ENCODE results near the gene CTNND2. TPM values are rescaled to one million over a fixed set of nuclear protein-coding genes. Genes with fewer than 3 reads are reported as not detected.

The CTNND2 gene
- total and polyA plus RNA-seq, 5 experiments from 2014 or later = not detected

DNA sequence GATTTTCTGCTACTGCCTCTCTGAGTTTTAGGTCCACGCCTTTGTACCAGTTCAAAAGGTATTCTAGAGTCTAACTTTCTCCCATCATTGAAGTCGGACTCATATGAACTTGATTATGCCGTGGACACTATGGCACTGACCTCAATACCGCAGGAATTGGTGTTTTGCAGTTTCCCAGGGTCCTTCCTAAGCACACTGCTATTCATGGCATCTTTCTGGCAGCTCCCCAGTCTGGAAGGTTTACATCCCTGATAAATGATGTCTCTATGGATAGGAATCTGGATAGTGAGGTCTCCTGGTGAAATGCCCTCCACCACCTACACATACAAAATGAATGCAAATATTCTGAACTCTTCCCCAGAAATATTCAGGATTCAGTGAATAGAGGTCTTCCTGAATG is 422.2 kb downstream of the CTNND2 start:
- Mint-ChIP-seq H3K27ac (no peak overlapping the region), H3K4me3 (no peak overlapping the region), H3K36me3 (no peaks in the 10 kb centered on the region), H3K9me3 (peaks cover 0 to 3% (median 0%) of the 10 kb centered on the region in 9 donors), H3K4me1 (peaks cover 0 to 3% (median 0%) of the 10 kb centered on the region in 4 donors), H3K27me3 (peaks cover 0 to 14% (median 4%) of the 10 kb centered on the region in 5 donors)
- POLR2A ChIA-PET = no interaction called here
- DNase-seq = no peak
- no peak for ATAC-seq

DNA sequence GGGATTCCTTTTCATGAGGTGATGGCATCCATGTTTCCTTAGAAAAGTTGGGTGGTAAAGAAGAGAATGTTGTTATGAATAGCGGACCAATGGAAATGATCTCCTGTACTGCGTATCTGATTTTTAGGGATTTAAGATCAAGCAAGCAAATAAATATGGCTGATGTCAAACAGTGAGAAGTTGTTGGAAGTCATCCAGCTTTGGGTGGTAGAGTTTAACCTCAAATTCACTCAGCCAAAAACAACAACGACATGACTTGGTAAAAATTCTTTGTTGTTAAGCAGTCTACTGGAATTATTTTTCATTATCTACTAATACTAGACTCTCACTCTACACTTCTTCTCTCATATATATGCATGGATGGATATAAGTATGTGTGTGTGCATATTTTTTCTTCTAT is 426.5 kb downstream of the CTNND2 start:
- H3K36me3 Mint-ChIP-seq = no peaks in the 10 kb centered on the region
- no peak overlapping the region for H3K27ac Mint-ChIP-seq
- DNase-seq (no peak), ATAC-seq (no peak)
- POLR2A ChIA-PET = no interaction called here
- no peak overlapping the region for H3K4me3 Mint-ChIP-seq
- H3K4me1 Mint-ChIP-seq = peaks cover 0 to 3% (median 0%) of the 10 kb centered on the region in 4 donors
- H3K27me3 Mint-ChIP-seq = peaks cover 0 to 14% (median 4%) of the 10 kb centered on the region in 5 donors
- peaks cover 0 to 3% (median 0%) of the 10 kb centered on the region in 9 donors for H3K9me3 Mint-ChIP-seq

- H3K9me3 Mint-ChIP-seq = peaks cover 0 to 3% (median 0%) of the 10 kb centered on the region in 9 donors
- H3K4me3 Mint-ChIP-seq = no peak overlapping the region
- POLR2A ChIA-PET = no interaction called here
- no peak for ATAC-seq
- peaks cover 0 to 7% (median 4%) of the 10 kb centered on the region in 5 donors for H3K27me3 Mint-ChIP-seq
- H3K4me1 Mint-ChIP-seq = no peaks in the 10 kb centered on the region
- H3K27ac Mint-ChIP-seq = no peak overlapping the region
- no peak for DNase-seq
- no peaks in the 10 kb centered on the region for H3K36me3 Mint-ChIP-seq
Observed at GRCh38 chr5:11476866-11477265, 427.4 kb downstream of the CTNND2 start.

- ATAC-seq = no peak
- no peak for DNase-seq
- no peaks in the 10 kb centered on the region for H3K4me1 Mint-ChIP-seq
- no peak overlapping the region for H3K27ac Mint-ChIP-seq
- POLR2A ChIA-PET = no interaction called here
- H3K9me3 Mint-ChIP-seq = peaks cover 0 to 3% (median 0%) of the 10 kb centered on the region in 9 donors
- peaks cover 0 to 3% (median 0%) of the 10 kb centered on the region in 5 donors for H3K27me3 Mint-ChIP-seq
- H3K4me3 Mint-ChIP-seq = no peak overlapping the region
- no peaks in the 10 kb centered on the region for H3K36me3 Mint-ChIP-seq
Observed at GRCh38 chr5:11468334-11469039, 435.8 kb downstream of the CTNND2 start.

DNA sequence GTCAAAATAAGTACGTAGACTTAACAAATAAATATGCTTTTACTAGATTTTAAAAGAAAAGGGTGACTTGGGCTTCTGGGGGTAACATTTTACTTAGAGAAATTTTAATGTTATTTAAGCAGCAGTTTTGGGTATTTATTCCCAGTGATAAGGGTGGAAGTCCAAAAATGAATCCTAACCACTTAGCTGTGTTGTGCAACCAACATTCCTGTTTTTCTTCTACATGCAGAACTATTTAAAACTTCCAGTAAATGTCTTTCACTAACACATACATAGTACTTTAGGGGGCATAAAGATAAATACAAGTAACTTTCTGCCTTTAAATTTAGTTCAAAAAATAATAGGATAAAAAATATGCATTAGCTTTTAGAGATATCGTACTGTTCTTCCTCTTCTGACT is 436.7 kb downstream of the CTNND2 start:
- ATAC-seq = no peak
- Mint-ChIP-seq H3K27ac (no peak overlapping the region), H3K4me1 (no peaks in the 10 kb centered on the region), H3K9me3 (no peaks in the 10 kb centered on the region), H3K27me3 (peaks cover 0 to 3% (median 0%) of the 10 kb centered on the region in 5 donors), H3K4me3 (no peak overlapping the region), H3K36me3 (no peaks in the 10 kb centered on the region)
- no peak for DNase-seq
- POLR2A ChIA-PET = no interaction called here

DNA sequence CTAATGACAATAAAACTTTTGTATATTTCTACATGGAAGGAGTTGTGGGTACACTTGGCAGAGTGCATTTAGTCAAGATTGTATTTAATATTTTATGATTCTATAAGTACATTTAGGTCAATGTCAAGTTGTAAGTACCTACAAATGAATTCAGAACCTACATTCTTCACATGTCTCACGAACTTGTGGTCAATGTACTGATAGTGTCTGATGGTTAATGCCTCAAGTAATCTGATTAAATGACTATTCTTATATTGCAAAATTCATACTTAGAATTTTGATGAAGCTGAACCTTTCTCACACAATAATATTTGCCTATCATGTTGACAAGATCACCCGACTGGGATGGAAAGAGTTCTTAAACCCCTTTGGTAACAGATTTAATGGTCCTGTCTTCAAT is 444.5 kb downstream of the CTNND2 start:
- Mint-ChIP-seq H3K27ac (no peak overlapping the region), H3K27me3 (peaks cover 0 to 3% (median 0%) of the 10 kb centered on the region in 5 donors), H3K4me3 (no peak overlapping the region), H3K36me3 (no peaks in the 10 kb centered on the region), H3K4me1 (no peaks in the 10 kb centered on the region), H3K9me3 (peaks cover 0 to 9% (median 0%) of the 10 kb centered on the region in 9 donors)
- DNase-seq = no peak
- POLR2A ChIA-PET = no interaction called here
- no peak for ATAC-seq

GRCh38 chr5:11455505-11455904 is 448.7 kb downstream of the CTNND2 start:
- no peaks in the 10 kb centered on the region for H3K4me1 Mint-ChIP-seq
- POLR2A ChIA-PET = no interaction called here

DNA sequence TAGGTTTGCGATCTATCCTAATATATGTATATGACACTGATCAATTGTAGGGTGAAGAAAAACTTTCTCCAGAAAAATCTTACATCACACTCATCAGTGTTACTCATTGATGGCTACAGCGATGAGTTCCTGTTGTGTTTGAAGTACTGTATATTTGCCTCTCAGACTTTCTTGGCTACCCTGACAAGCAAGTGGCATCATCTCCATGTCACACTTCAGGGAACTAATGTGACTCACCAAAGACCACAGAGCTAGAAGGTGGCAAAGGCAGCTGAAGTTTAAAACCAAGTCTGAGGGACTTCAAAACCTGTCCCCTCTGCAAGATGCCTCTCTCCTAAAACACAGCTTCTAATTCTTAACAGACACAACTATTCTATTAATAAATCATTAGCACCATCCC is 451.4 kb downstream of the CTNND2 start:
- H3K9me3 Mint-ChIP-seq = no peaks in the 10 kb centered on the region
- POLR2A ChIA-PET = no interaction called here
- H3K4me1 Mint-ChIP-seq = no peaks in the 10 kb centered on the region
- H3K27ac Mint-ChIP-seq = no peak overlapping the region
- no peaks in the 10 kb centered on the region for H3K36me3 Mint-ChIP-seq
- DNase-seq (no peak), ATAC-seq (no peak)
- no peak overlapping the region for H3K4me3 Mint-ChIP-seq
- H3K27me3 Mint-ChIP-seq = no peaks in the 10 kb centered on the region

More at GRCh38 chr5:11455505-11455904, 448.7 kb downstream of the CTNND2 start:
- H3K9me3 Mint-ChIP-seq = peaks cover 0 to 2% (median 0%) of the 10 kb centered on the region in 9 donors
- ATAC-seq (no peak), DNase-seq (no peak)
- H3K36me3 Mint-ChIP-seq = no peaks in the 10 kb centered on the region
- no peak overlapping the region for H3K4me3 Mint-ChIP-seq
- H3K27ac Mint-ChIP-seq = no peak overlapping the region
- no peaks in the 10 kb centered on the region for H3K27me3 Mint-ChIP-seq

DNA sequence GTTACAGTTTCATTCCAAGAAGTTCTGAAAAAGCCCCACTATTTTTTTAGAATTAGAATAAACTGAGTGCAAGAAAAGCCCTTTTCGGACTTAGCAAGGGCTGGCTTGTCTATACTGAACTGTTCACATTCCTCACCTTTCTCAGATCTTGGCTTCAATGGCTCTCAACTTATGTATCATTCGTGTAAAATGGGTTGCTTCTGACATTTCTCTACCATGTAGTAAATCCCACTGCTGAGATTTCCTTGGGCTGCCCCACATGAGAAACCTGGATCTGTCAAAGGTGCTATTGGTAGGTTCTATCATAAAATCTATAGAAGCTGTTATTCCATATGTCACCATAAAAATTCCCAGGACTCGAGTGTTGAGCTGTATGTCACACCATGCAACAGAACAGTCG is 454.3 kb downstream of the CTNND2 start:
- POLR2A ChIA-PET = no interaction called here
- H3K4me3 Mint-ChIP-seq = no peak overlapping the region
- H3K27me3 Mint-ChIP-seq = peaks cover 0 to 8% (median 0%) of the 10 kb centered on the region in 5 donors
- no peaks in the 10 kb centered on the region for H3K36me3 Mint-ChIP-seq
- no peaks in the 10 kb centered on the region for H3K9me3 Mint-ChIP-seq
- no peak for DNase-seq
- no peak for ATAC-seq
- H3K27ac Mint-ChIP-seq = no peak overlapping the region
- H3K4me1 Mint-ChIP-seq = no peaks in the 10 kb centered on the region

- no peaks in the 10 kb centered on the region for H3K36me3 Mint-ChIP-seq
- POLR2A ChIA-PET = no interaction called here
- ATAC-seq (no peak), DNase-seq (no peak)
- no peaks in the 10 kb centered on the region for H3K9me3 Mint-ChIP-seq
- no peaks in the 10 kb centered on the region for H3K4me1 Mint-ChIP-seq
- no peak overlapping the region for H3K4me3 Mint-ChIP-seq
- peaks cover 0 to 10% (median 0%) of the 10 kb centered on the region in 5 donors for H3K27me3 Mint-ChIP-seq
- no peak overlapping the region for H3K27ac Mint-ChIP-seq
Observed at GRCh38 chr5:11449217-11449616, 455.0 kb downstream of the CTNND2 start.

DNA sequence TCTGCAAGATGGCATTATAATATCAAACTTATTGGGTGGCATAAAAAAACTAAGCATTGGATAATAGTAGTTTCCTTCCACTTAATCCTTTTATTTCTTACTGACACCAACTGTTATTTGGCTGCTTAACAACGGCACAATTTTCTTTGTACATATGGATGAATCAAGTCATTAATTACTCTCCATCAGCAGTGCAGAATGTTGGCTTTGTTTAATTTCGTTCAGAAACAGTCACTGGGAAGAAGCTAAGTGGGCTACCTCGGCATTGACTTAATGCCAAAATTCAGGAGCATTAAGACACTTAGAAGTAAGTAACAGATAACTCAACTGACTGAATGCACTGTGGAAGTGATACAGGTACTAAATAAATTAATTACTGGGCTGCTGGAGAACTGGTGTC is 460.4 kb downstream of the CTNND2 start:
- no peak overlapping the region for H3K4me3 Mint-ChIP-seq
- H3K9me3 Mint-ChIP-seq = no peaks in the 10 kb centered on the region
- no peaks in the 10 kb centered on the region for H3K36me3 Mint-ChIP-seq
- POLR2A ChIA-PET = no interaction called here
- peaks cover 0 to 15% (median 0%) of the 10 kb centered on the region in 5 donors for H3K27me3 Mint-ChIP-seq
- H3K4me1 Mint-ChIP-seq = peaks cover 0 to 2% (median 0%) of the 10 kb centered on the region in 4 donors
- H3K27ac Mint-ChIP-seq = no peak overlapping the region
- no peak for ATAC-seq
- DNase-seq = no peak

DNA sequence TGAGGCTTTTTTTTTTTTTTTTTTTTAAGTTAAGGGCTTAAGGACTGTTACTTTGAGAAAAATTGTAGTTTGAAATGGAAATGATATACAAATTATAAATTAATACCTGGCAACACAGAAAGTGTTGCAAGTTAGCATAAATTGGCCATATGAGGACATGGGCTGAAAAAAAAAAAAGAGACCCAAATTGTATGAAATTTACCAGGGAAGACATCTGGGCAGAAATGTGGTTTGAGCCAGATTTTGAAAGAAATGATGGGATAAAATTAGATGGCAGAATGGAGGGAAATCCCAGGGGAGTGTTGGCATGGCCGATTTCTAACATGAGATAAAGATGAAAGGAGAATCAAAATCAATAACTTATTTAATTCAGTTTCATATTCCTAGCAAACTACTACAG is 472.1 kb downstream of the CTNND2 start:
- Mint-ChIP-seq H3K9me3 (peaks cover 0 to 5% (median 0%) of the 10 kb centered on the region in 9 donors), H3K4me3 (no peak overlapping the region), H3K27ac (no peak overlapping the region), H3K4me1 (no peaks in the 10 kb centered on the region), H3K27me3 (peaks cover 0 to 3% (median 2%) of the 10 kb centered on the region in 5 donors), H3K36me3 (no peaks in the 10 kb centered on the region)
- DNase-seq (no peak), ATAC-seq (no peak)
- POLR2A ChIA-PET = no interaction called here

DNA sequence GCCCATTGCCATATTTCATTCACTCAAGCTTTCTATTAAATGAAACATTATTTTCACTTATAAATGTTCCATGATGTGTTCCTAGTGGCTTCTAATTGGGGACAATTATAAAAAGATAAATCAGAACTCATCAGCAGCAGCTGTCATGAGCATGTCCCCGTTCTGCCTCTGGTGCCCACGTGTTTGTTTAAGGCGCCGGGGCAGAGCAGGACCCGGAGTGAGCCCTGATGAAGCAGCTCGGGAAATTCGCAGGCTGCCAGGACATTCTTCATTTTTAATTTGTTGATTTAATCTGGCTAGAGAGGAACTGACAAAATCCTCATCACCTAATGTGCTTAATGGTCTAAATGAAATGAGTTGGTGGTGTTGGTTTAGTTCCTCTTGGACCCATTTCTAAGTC is 475.0 kb downstream of the CTNND2 start:
- DNase-seq (no peak), ATAC-seq (no peak)
- no peaks in the 10 kb centered on the region for H3K36me3 Mint-ChIP-seq
- H3K4me3 Mint-ChIP-seq = no peak overlapping the region
- POLR2A ChIA-PET = no interaction called here
- peaks cover 0 to 3% (median 2%) of the 10 kb centered on the region in 5 donors for H3K27me3 Mint-ChIP-seq
- H3K27ac Mint-ChIP-seq = no peak overlapping the region
- peaks cover 0 to 5% (median 0%) of the 10 kb centered on the region in 9 donors for H3K9me3 Mint-ChIP-seq
- H3K4me1 Mint-ChIP-seq = no peaks in the 10 kb centered on the region

DNA sequence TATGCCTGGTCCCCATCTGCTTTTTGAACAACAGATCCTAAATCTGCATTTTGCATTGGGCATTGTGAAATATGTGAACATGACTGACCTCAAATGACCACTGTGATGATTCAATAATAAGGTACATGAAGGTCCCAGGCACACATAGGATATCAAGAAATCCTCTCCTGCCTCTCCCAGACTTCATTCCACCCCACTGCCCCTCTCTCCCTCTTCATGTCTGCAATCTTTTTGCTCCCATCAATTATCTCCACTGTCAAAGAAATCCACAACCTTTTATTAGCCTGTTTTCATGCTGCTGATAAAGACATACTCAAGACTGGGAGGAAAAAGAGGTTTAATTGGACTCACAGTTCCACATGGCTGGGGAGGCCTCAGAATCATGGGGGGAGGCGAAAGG is 476.7 kb downstream of the CTNND2 start:
- no peak overlapping the region for H3K4me3 Mint-ChIP-seq
- peaks cover 0 to 3% (median 2%) of the 10 kb centered on the region in 5 donors for H3K27me3 Mint-ChIP-seq
- POLR2A ChIA-PET = no interaction called here
- H3K27ac Mint-ChIP-seq = no peak overlapping the region
- peaks cover 0 to 3% (median 0%) of the 10 kb centered on the region in 9 donors for H3K9me3 Mint-ChIP-seq
- H3K4me1 Mint-ChIP-seq = no peaks in the 10 kb centered on the region
- no peaks in the 10 kb centered on the region for H3K36me3 Mint-ChIP-seq
- ATAC-seq (no peak), DNase-seq (no peak)
